ENCODE results near the gene TMEM254. TPM values are rescaled to one million over a fixed set of nuclear protein-coding genes. Genes with fewer than 3 reads are reported as not detected.

The TMEM254 gene
- polyA plus RNA-seq, 3 donors, result 13.6 to 43.1 (median 25.9) TPM

DNA sequence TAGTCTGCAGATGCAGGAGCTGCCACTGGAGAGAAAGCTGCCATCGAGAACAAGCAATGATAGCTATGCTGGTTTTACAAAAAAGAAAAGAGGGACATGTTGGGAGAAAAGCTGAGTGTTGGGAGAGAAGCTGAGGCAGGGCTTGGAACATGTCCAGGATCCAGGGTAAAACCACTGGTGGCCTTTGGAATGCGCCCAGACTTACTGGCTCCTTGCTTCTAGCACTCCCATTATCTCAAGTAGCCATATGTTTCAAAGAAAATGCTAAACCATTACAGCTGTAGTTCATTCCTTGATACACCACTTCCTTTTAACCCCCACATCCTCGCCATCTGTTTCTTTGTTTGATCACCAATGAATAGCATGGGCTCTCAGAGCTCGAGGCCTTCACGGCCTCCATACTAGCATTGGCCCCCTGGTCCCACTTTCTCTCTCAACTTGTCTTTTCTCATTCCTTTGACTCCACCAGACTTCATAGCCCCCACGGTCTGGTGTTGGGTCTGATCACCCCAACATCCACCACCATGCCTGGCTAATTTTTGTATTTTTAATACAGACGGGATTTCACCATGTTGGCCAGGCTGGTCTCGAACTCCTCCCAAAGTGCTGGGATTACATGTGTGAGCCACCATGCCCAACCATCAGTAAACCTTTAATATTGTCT, 30.2 kb downstream of the TMEM254 start:
- Mint-ChIP-seq H3K36me3 (no peaks in the 10 kb centered on the region), H3K9me3 (peaks cover 22 to 36% (median 29%) of the 10 kb centered on the region in 7 donors), H3K4me3 (peak overlapping the region in 1 of 2 donors; percentile 2), H3K27me3 (ENCODE audit: low read depth in 3 of 3) (peaks cover 0 to under 1% (median 0%) of the 10 kb centered on the region in 3 donors), H3K4me1 (no peaks in the 10 kb centered on the region), H3K27ac (peak overlapping the region in 1 of 7 donors; percentile 28)
- intact Hi-C loops (cut with micrococcal nuclease), result no loop called here
- DNase-seq, result no peak
- H3K79me2 ChIP-seq (ENCODE audit: insufficient read depth, low read length), result no peaks in the 10 kb centered on the region
- no peak overlapping the region for H3K9ac ChIP-seq (ENCODE audit: insufficient read depth, low read length, poor library complexity, severe bottlenecking)
- 81% methylated on average over 5 of the region's 8 CpGs for WGBS (ENCODE audit: insufficient coverage)
- H3K4me3 ChIP-seq (replicated peaks in 1 of 3; ENCODE audit: low read depth in 2 of 3, low read length in 3 of 3), result no peak overlapping the region
- no peaks in the 10 kb centered on the region for H3K4me1 ChIP-seq (ENCODE audit: control insufficient read depth in 1 of 2, insufficient read depth in 2 of 2, low read length in 2 of 2)
- no peaks in the 10 kb centered on the region for H3K36me3 ChIP-seq (replicated peaks in 1 of 2; ENCODE audit: control insufficient read depth in 1 of 2, insufficient read depth in 2 of 2, low read length in 2 of 2)
- H2AFZ ChIP-seq (ENCODE audit: insufficient read depth, low read depth, low read length, poor library complexity, severe bottlenecking), result no peak overlapping the region
- TF ChIP-seq, protein P1, sequence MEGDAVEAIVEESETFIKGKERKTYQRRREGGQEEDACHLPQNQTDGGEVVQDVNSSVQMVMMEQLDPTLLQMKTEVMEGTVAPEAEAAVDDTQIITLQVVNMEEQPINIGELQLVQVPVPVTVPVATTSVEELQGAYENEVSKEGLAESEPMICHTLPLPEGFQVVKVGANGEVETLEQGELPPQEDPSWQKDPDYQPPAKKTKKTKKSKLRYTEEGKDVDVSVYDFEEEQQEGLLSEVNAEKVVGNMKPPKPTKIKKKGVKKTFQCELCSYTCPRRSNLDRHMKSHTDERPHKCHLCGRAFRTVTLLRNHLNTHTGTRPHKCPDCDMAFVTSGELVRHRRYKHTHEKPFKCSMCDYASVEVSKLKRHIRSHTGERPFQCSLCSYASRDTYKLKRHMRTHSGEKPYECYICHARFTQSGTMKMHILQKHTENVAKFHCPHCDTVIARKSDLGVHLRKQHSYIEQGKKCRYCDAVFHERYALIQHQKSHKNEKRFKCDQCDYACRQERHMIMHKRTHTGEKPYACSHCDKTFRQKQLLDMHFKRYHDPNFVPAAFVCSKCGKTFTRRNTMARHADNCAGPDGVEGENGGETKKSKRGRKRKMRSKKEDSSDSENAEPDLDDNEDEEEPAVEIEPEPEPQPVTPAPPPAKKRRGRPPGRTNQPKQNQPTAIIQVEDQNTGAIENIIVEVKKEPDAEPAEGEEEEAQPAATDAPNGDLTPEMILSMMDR (IDR thresholded peaks at IDR 0.05), result no peak
- H3K4me2 ChIP-seq (replicated peaks; ENCODE audit: extremely low read depth, low read length, poor library complexity, severe bottlenecking), result no peak overlapping the region
- no peaks in the 10 kb centered on the region for H4K20me1 ChIP-seq (ENCODE audit: insufficient read depth, low read length)
- H3K27ac ChIP-seq (ENCODE audit: low read depth in 1 of 2, low read length in 2 of 2), result no peak overlapping the region
- H3K9me3 ChIP-seq (replicated peaks in 1 of 2; ENCODE audit: control insufficient read depth in 1 of 2, insufficient read depth in 1 of 2, low read length in 2 of 2), result peaks cover 27% of the 10 kb centered on the region in 2 donors
- H3K27me3 ChIP-seq (ENCODE audit: control insufficient read depth in 2 of 2, insufficient read depth in 2 of 2, low read length in 2 of 2), result no peaks in the 10 kb centered on the region

DNA sequence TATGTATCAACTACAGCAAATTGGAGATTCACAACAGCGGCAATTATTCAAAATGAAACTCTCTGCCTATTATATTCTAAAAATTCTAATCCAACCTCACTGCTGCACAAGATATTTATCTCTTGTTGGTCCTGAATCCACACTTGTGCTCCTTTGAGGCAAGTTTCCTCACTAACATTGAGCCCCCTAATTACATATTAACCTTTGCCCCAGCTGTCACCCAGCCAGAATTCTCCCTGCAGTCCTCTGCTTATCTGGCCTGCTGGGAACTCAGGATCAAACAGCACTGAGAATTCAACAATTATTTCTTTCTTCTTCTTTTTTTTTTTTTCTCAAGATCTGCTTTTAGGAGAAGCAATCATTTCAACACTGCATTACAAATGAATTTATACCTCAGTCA, 32.5 kb downstream of the TMEM254 start:
- 92% methylated on average over 1 of the region's 1 CpG for WGBS (ENCODE audit: insufficient coverage)

More for the DNA sequence above, 32.5 kb downstream of the TMEM254 start:
- Histone ChIP-seq H3K27ac (ENCODE audit: low read depth in 1 of 2, low read length in 2 of 2) (no peak overlapping the region), H3K4me3 (replicated peaks in 1 of 3; ENCODE audit: low read depth in 2 of 3, low read length in 3 of 3) (no peak overlapping the region), H3K9ac (ENCODE audit: insufficient read depth, low read length, poor library complexity, severe bottlenecking) (no peak overlapping the region), H3K4me2 (replicated peaks; ENCODE audit: extremely low read depth, low read length, poor library complexity, severe bottlenecking) (no peak overlapping the region), H3K79me2 (ENCODE audit: insufficient read depth, low read length) (no peaks in the 10 kb centered on the region), H3K36me3 (replicated peaks in 1 of 2; ENCODE audit: control insufficient read depth in 1 of 2, insufficient read depth in 2 of 2, low read length in 2 of 2) (no peaks in the 10 kb centered on the region), H2AFZ (ENCODE audit: insufficient read depth, low read depth, low read length, poor library complexity, severe bottlenecking) (no peak overlapping the region), H3K27me3 (ENCODE audit: control insufficient read depth in 2 of 2, insufficient read depth in 2 of 2, low read length in 2 of 2) (no peaks in the 10 kb centered on the region), H4K20me1 (ENCODE audit: insufficient read depth, low read length) (no peaks in the 10 kb centered on the region), H3K9me3 (replicated peaks in 1 of 2; ENCODE audit: control insufficient read depth in 1 of 2, insufficient read depth in 1 of 2, low read length in 2 of 2) (peaks cover 27% of the 10 kb centered on the region in 2 donors), H3K4me1 (ENCODE audit: control insufficient read depth in 1 of 2, insufficient read depth in 2 of 2, low read length in 2 of 2) (no peaks in the 10 kb centered on the region)
- Mint-ChIP-seq H3K27me3 (ENCODE audit: low read depth in 3 of 3) (no peaks in the 10 kb centered on the region), H3K36me3 (no peaks in the 10 kb centered on the region), H3K9me3 (peaks cover 22 to 36% (median 29%) of the 10 kb centered on the region in 7 donors), H3K27ac (peak overlapping the region in 1 of 7 donors; percentile 52), H3K4me1 (no peaks in the 10 kb centered on the region), H3K4me3 (no peak overlapping the region)
- TF ChIP-seq, protein P1 (IDR thresholded peaks at IDR 0.05), result no peak
- intact Hi-C loops (cut with micrococcal nuclease), result no loop called here
- no peak for DNase-seq

Data from CD14-positive monocyte (primary cell).